GM10266 (cell line): Measurements from ENCODE around the gene RAD52.
A peak's percentile ranks its signal among the peaks of the same experiment; 100 is the strongest.

Experiments used
- DNase-seq: peaks from one replicate; pipeline ENCODE4 v3.0.0; 2012; ENCODE audit errors: extremely low spot score
- TF ChIP-seq, protein P1 (sequence below): IDR thresholded peaks from 2 replicates; pipeline ENCODE4 v1.5.1; 2012; ENCODE audit warnings: mild to moderate bottlenecking, low read depth; ENCODE audit not compliant: control insufficient read depth, insufficient read depth; ENCODE audit errors: missing control alignments

RAD52 gene

DNA sequence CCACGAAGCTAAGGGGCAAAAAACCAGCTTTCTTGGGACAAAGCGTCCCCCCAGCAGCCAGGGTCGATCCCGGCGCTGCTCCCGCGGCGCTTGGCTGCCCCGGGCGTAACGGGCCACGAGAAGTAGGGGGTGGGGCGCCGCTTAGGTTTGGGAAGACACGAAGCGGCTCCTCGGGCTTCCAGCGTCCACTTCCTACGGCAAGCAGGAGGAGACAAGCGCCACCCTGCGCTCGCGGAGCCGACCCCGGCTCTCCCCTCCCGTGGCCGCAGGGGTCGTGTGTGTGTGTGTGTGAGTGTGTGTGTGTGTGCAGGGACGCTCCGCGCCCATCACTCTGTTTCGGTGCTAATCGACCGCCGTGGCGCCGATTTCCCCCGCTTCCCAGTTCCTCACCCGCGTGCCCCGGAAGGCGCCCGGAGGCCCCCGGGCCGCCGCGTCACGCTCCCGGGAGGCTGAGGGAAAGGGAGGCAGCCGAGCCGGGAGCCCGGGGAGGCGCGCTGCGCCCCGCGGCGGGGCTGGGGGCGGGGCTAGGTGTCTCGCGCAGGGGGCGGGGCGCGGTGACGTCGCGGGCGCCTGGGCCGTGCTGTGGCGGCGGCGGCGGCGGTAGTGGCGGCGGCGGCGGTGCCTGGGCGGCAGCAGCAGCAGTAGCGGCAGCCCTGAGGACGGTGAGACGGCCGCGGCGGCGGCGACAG, 41.3 kb upstream of the RAD52 start, which contains the start of gene ERC1:
ERC1 (plus strand) TSS at position 563 of the 689 bp plus-strand sequence. CDS start 36,681 bp downstream, outside the sequence.
- DNase-seq = peak; percentile 94
- TF ChIP-seq, protein P1, sequence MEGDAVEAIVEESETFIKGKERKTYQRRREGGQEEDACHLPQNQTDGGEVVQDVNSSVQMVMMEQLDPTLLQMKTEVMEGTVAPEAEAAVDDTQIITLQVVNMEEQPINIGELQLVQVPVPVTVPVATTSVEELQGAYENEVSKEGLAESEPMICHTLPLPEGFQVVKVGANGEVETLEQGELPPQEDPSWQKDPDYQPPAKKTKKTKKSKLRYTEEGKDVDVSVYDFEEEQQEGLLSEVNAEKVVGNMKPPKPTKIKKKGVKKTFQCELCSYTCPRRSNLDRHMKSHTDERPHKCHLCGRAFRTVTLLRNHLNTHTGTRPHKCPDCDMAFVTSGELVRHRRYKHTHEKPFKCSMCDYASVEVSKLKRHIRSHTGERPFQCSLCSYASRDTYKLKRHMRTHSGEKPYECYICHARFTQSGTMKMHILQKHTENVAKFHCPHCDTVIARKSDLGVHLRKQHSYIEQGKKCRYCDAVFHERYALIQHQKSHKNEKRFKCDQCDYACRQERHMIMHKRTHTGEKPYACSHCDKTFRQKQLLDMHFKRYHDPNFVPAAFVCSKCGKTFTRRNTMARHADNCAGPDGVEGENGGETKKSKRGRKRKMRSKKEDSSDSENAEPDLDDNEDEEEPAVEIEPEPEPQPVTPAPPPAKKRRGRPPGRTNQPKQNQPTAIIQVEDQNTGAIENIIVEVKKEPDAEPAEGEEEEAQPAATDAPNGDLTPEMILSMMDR = no peak

DNA sequence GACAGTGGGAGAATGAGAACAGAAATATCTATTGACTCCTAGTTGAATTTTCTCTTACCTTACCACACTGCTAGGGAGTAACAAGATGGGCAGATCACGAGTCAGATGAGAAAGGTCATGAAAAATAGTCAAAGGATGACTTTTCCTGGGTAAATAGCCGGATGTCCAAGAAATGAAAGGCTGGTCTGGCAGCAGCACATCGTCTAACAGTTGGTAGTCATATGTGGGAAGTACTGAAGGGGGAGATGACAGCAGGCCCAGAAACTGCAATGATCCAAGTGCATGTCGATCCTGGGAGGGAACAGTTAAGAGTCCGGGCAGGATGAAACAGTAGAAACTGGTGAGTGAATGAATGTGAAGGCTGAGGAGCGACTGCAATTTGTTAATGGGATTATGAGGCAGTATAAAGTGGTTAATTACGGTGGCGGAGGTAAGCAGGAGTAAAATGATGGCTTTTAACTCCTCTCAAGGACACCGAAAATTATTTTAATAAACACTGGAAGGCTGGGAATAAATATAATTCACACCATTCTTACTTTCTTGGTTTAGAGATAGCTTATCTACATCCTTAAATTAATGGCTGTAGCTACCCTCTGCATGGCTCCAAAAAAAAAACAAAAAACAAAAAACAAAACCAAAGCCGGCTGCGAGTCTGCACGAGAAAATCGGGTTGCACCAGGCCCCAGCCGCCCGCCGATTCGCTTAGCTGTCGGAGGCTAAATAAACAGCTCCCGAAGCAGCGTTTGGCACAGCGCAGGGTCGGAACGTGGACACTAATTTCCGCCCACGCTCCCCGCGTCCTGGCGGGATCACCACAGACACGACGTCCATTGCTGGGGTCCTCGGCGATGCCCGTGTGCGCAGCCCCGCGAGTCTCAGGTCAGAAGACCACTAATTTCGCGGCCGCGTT, 40.5 kb upstream of the RAD52 start:
- DNase-seq = peak; percentile 54
- TF ChIP-seq, protein P1 = no peak

DNA sequence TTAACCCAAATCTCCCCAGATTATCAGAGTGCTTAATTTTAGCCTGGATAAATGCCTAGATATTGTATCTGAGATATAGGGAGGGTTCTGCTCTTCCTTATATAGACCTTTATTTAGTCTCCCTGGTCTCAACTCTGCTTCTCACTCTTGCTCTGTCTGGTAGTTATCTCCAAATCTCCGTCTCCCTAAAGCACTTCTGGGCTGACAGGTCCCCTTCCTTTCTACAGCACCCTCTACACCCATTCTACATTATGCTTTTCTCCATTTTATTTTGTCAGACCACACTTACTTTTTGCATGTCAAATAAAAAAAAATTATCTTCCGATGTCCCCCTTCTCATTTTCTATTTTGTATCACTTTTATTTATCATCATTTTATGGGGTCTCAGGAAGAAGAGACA, 39.6 kb upstream of the RAD52 start:
- TF ChIP-seq, protein P1 = no peak
- DNase-seq = no peak

GRCh38 chr12:988646-989045, 39.2 kb upstream of the RAD52 start:
- DNase-seq = no peak
- TF ChIP-seq, protein P1 = no peak

DNA sequence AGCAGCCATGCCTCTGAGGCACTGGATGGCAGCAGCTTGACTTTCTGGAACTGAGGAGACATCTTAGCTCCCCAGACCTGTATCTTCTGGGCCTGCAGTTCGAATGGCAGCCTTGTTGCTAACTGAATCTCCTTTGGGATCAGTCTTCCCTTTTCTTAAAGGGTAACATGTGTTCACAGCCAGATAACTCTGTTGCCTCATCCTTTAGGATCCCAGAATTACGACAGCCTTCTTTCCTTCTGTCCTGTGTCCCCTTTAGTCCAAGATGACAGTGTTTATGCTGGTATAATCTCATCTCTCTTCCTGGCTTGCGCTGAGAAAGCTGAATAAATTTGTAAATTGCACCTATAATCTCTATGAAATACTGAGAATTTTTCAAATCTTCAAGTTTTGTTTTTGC, 32.5 kb upstream of the RAD52 start:
- DNase-seq = no peak
- TF ChIP-seq, protein P1 = no peak

GRCh38 chr12:981176-981828, 31.8 kb upstream of the RAD52 start:
- no peak for DNase-seq
- TF ChIP-seq, protein P1 = no peak
